RWPE2 (cell line): ENCODE data around the gene PROC.
"Not testable (repeated sequence)": the region's sequence is repeated elsewhere in the genome, so short reads cannot be mapped to it uniquely, and the experiment has no call there.

Experiments used
- ATAC-seq: fragments of 200-7000 bp; cut with Tn5 transposase; 3 replicates; pipeline ENCODE4 v1.9.1; 2021; ENCODE audit warnings: low read depth
- DNase-seq: peaks from one replicate; pipeline ENCODE4 v3.0.0-alpha.2; 2020; ENCODE audit warnings: low spot score
- H3K27ac ChIP-seq: fragments of 450-650 bp; 2 replicates; pipeline ENCODE4 v1.5.1; 2017; ENCODE audit warnings: mild to moderate bottlenecking; ENCODE audit not compliant: poor library complexity, severe bottlenecking
- H3K27me3 ChIP-seq: fragments of 250-450 bp; sonication (Bioruptor Pico); 2 replicates; pipeline ENCODE4 v1.5.1; 2021; ENCODE audit warnings: mild to moderate bottlenecking, moderate library complexity; ENCODE audit not compliant: insufficient read depth, poor library complexity, severe bottlenecking
- H3K36me3 ChIP-seq: fragments of 250-450 bp; sonication (Bioruptor Pico); 2 replicates; pipeline ENCODE4 v1.5.1; 2020; ENCODE audit warnings: low read depth, mild to moderate bottlenecking, moderate library complexity
- H3K4me1 ChIP-seq: fragments of 250-450 bp; sonication (Bioruptor Pico); 2 replicates; pipeline ENCODE4 v1.5.1; 2021; ENCODE audit warnings: mild to moderate bottlenecking, moderate library complexity; ENCODE audit not compliant: insufficient read depth, poor library complexity, severe bottlenecking
- H3K4me3 ChIP-seq: fragments of 250-450 bp; sonication (Bioruptor Pico); 2 replicates; pipeline ENCODE4 v1.5.1; 2021; ENCODE audit warnings: mild to moderate bottlenecking, moderate library complexity; ENCODE audit not compliant: severe bottlenecking
- H3K9me3 ChIP-seq: fragments of 250-450 bp; sonication (Bioruptor Pico); 2 replicates; pipeline ENCODE4 v1.5.1; 2021; ENCODE audit warnings: mild to moderate bottlenecking, moderate library complexity; ENCODE audit not compliant: severe bottlenecking
- TF ChIP-seq, protein P1 (sequence below): fragments of 450-650 bp; IDR thresholded peaks from one replicate; pipeline ENCODE4 v1.5.1; 2017; ENCODE audit warnings: mild to moderate bottlenecking, moderate library complexity; ENCODE audit not compliant: poor library complexity, severe bottlenecking

Gene PROC

GRCh38 chr2:127451981-127452380 lies 33.8 kb downstream of the PROC start:
- Histone ChIP-seq H3K4me3 (no peak overlapping the region), H3K27ac (no peak overlapping the region), H3K4me1 (no peaks in the 10 kb centered on the region), H3K9me3 (no peaks in the 10 kb centered on the region), H3K36me3 (no peaks in the 10 kb centered on the region), H3K27me3 (no peaks in the 10 kb centered on the region)
- no peak for ATAC-seq
- no peak for DNase-seq
- TF ChIP-seq, protein P1, sequence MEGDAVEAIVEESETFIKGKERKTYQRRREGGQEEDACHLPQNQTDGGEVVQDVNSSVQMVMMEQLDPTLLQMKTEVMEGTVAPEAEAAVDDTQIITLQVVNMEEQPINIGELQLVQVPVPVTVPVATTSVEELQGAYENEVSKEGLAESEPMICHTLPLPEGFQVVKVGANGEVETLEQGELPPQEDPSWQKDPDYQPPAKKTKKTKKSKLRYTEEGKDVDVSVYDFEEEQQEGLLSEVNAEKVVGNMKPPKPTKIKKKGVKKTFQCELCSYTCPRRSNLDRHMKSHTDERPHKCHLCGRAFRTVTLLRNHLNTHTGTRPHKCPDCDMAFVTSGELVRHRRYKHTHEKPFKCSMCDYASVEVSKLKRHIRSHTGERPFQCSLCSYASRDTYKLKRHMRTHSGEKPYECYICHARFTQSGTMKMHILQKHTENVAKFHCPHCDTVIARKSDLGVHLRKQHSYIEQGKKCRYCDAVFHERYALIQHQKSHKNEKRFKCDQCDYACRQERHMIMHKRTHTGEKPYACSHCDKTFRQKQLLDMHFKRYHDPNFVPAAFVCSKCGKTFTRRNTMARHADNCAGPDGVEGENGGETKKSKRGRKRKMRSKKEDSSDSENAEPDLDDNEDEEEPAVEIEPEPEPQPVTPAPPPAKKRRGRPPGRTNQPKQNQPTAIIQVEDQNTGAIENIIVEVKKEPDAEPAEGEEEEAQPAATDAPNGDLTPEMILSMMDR, result no peak

DNA sequence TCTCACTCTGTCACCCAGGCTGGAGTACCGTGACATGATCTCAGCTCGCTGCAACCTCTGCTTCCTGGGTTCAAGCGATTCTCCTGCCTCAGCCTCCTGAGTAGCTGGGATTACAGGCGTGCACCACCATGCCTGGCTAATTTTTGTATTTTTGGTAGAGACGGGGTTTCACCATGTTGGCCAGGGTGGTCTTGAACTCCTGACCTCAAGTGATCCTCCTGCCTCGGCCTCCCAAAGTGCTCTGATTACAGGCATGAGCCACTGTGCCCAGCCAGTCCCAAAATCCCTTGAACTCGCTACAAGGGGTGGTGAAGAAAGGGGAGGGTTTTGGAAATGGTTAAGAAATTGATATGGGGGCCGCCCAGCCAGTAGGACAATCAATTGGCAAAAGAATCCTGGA lies 34.2 kb downstream of the PROC start:
- H3K4me3 ChIP-seq, DNase-seq, H3K4me1 ChIP-seq, H3K27me3 ChIP-seq, H3K27ac ChIP-seq, H3K36me3 ChIP-seq, ATAC-seq, H3K9me3 ChIP-seq: not testable (repeated sequence)

DNA sequence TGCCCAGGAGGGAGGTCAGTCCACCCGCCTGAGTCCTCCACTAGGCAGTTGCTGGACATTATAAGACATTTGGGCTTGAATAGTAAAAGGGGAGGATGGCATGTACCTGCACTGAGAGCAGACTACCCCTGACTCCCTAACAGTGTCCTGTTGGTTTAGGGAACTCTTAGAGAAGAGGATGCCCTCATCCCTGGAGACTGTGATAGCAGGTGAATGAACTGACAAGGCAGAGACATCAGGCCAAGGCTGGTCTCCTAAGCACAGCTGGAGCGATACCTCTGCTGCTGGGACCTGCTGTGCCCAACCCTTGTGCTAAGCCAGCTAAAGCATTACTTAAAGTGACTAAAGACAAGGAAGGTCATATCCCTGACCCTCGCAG lies 34.8 kb downstream of the PROC start:
- ATAC-seq, result no peak
- Histone ChIP-seq H3K9me3 (no peaks in the 10 kb centered on the region), H3K27ac (no peak overlapping the region), H3K27me3 (no peaks in the 10 kb centered on the region), H3K4me3 (no peak overlapping the region), H3K36me3 (no peaks in the 10 kb centered on the region), H3K4me1 (no peaks in the 10 kb centered on the region)
- TF ChIP-seq, protein P1, result no peak
- no peak for DNase-seq

GRCh38 chr2:127453392-127454171 lies 35.4 kb downstream of the PROC start:
- Histone ChIP-seq H3K36me3 (no peaks in the 10 kb centered on the region), H3K27me3 (no peaks in the 10 kb centered on the region), H3K4me3 (no peak overlapping the region), H3K27ac (no peak overlapping the region), H3K4me1 (no peaks in the 10 kb centered on the region), H3K9me3 (no peaks in the 10 kb centered on the region)
- DNase-seq, result no peak
- peak; percentile 52; the same call in 1 of the 3 replicates for ATAC-seq
- TF ChIP-seq, protein P1, result peak; percentile 42

DNA sequence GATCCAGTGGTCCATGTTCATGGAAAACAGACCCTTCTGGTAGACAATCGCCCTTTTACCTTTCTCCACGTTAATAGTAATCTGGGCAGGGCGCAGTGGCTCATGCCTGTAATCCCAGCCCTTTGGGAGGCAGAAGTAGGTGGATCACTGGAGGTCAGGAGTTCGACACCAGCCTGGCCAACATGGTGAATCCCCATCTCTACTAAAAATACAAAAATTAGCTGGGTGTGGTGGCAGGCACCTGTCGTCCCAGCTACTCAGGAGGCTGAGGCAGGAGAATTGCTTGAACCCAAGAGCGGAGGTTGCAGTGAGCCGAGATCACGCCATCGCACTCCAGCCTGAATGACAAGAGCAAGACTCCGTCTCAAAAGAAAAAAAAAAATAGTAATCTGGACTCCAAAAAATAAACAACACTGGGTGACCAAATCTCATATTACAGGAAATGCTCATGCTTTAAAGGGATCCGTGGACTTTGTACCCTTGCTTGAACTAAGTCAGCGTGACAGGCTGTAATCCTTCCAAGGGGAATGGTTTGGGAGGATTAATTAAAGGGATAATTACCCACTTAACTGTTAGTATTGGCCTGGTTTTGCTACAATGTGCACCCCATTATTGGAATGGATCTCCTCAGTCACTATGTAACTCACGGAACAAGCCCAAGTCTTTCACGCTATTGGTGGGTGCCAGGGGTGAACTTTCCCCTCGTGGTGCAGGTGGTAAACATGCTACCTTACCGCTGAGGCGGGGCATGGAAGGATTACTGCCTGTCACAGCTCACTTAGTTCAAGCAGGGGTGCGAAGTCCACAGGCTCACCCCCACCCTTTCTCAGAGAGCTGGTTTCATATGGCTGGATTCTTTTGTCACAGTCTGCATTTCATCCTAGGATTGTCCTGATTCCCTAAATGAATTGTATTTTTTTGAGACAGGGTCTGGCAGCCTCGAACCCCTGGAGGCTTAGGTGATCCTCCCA lies 36.7 kb downstream of the PROC start:
- DNase-seq (no peak), ATAC-seq (no peak)
- no peak overlapping the region for H3K4me3 ChIP-seq
- H3K36me3 ChIP-seq, result no peaks in the 10 kb centered on the region
- no peaks in the 10 kb centered on the region for H3K9me3 ChIP-seq
- no peaks in the 10 kb centered on the region for H3K4me1 ChIP-seq
- TF ChIP-seq, protein P1, result no peak
- H3K27ac ChIP-seq, result no peak overlapping the region
- no peaks in the 10 kb centered on the region for H3K27me3 ChIP-seq
